ENCODE measurements around the gene ZBTB17. TPM values are rescaled to one million over a fixed set of nuclear protein-coding genes. Genes with fewer than 3 reads are reported as not detected.

Gene ZBTB17
- total and polyA plus RNA-seq, 10 of the 15 experiments (the other 5 are each of a cell fraction or from before 2014, with no cell fraction given) = 0.87 to 59.4 (median 38.7) TPM

GRCh38 chr1:15949453-15950245 lies 26.3 kb downstream of the ZBTB17 start (continued):
- TF ChIP-seq ZNF274 (IDR thresholded peaks at IDR 0.05; ENCODE audit: insufficient read depth, insufficient read length) (no peak), TAF1 (IDR thresholded peaks at IDR 0.05; ENCODE audit: borderline replicate concordance, low read depth, low read length) (no peak), NRF1 (conservative IDR thresholded peaks at IDR 0.05; ENCODE audit: low read depth, low read length) (no peak), EGR1 (IDR thresholded peaks at IDR 0.05; ENCODE audit: borderline replicate concordance in 1 of 2, low read depth in 2 of 2, low read length in 2 of 2) (peak in 1 of 2 experiments; percentile 77; a peak in 2 of 3 replicates), JUND (IDR thresholded peaks at IDR 0.05; ENCODE audit: low read depth, low read length) (no peak), BMI1 (IDR thresholded peaks at IDR 0.05; ENCODE audit: borderline replicate concordance) (no peak), SP1 (IDR thresholded peaks at IDR 0.05; ENCODE audit: low read depth, low read length) (peak; percentile 33), CUX1 (IDR thresholded peaks at IDR 0.05; ENCODE audit: insufficient replicate concordance, low read depth, low read length) (no peak), FOS (IDR thresholded peaks at IDR 0.05; ENCODE audit: borderline replicate concordance, extremely low read depth, insufficient read length) (no peak), NFXL1 (IDR thresholded peaks at IDR 0.05; ENCODE audit: borderline replicate concordance) (no peak), NR2C2 (IDR thresholded peaks at IDR 0.05; ENCODE audit: borderline replicate concordance, control insufficient read depth, insufficient read length, low read depth) (no peak), ZBTB40 (IDR thresholded peaks at IDR 0.05; ENCODE audit: borderline replicate concordance) (no peak), ZNF687 (IDR thresholded peaks at IDR 0.05) (peak; percentile 95)
